NCI-H1105 treated with DMSO at 0.1 percent for 48 hours (cell line): ENCODE data around the gene STMN3.
"Not testable (repeated sequence)": the region's sequence is repeated elsewhere in the genome, so short reads cannot be mapped to it uniquely, and the experiment has no call there.

Experiments
- DNase-seq: peaks from one replicate; lab custom pipeline; 2025; lab: John Stamatoyannopoulos, UW

STMN3 gene

GRCh38 chr20:63612276-63612931 is 40.8 kb downstream of the STMN3 start:
- DNase-seq: no peak

GRCh38 chr20:63611646-63612045 is 41.6 kb downstream of the STMN3 start:
- DNase-seq: no peak

GRCh38 chr20:63610581-63611435 is 42.4 kb downstream of the STMN3 start:
- DNase-seq: no peak

GRCh38 chr20:63606686-63607085 is 46.5 kb downstream of the STMN3 start:
- DNase-seq: no peak

GRCh38 chr20:63602321-63602720 is 50.9 kb downstream of the STMN3 start:
- no peak for DNase-seq

GRCh38 chr20:63601679-63602078 is 51.5 kb downstream of the STMN3 start:
- not testable (repeated sequence) for DNase-seq

GRCh38 chr20:63599396-63600050 is 53.7 kb downstream of the STMN3 start:
- DNase-seq: no peak

GRCh38 chr20:63598479-63599395 is 54.5 kb downstream of the STMN3 start:
- no peak for DNase-seq

GRCh38 chr20:63597651-63598478 is 55.4 kb downstream of the STMN3 start:
- DNase-seq: no peak

- no peak for DNase-seq
Measured at GRCh38 chr20:63596423-63596822, 56.8 kb downstream of the STMN3 start.

- DNase-seq: no peak
Measured at GRCh38 chr20:63595416-63596127, 57.7 kb downstream of the STMN3 start.

- DNase-seq: no peak
Measured at GRCh38 chr20:63594043-63594561, 59.1 kb downstream of the STMN3 start.

- DNase-seq: no peak
Measured at GRCh38 chr20:63592661-63593060, 60.6 kb downstream of the STMN3 start.

GRCh38 chr20:63591786-63592355 is 61.4 kb downstream of the STMN3 start:
- DNase-seq: no peak

- no peak for DNase-seq
Measured at GRCh38 chr20:63591147-63591533, 62.1 kb downstream of the STMN3 start.

- DNase-seq: no peak
Measured at GRCh38 chr20:63590218-63591146, 62.7 kb downstream of the STMN3 start.
